GM18505 (cell line): ENCODE measurements around the gene COX8A.

Source experiments
- ATAC-seq: cut with Tn5 transposase; IDR thresholded peaks from one replicate; pipeline ENCODE4 v1.9.1; 2021; ENCODE audit not compliant: unreplicated experiment
- POLR2A ChIP-seq: IDR thresholded peaks from 4 replicates; pipeline ENCODE4 v1.6.1; 2011; ENCODE audit warnings: borderline replicate concordance; ENCODE audit not compliant: insufficient read depth, insufficient read length; ENCODE audit errors: extremely low read depth

COX8A gene

GRCh38 chr11:64001484-64002420, 27.3 kb downstream of the COX8A start:
- ATAC-seq = no peak
- TF ChIP-seq POLR2A = no peak

DNA sequence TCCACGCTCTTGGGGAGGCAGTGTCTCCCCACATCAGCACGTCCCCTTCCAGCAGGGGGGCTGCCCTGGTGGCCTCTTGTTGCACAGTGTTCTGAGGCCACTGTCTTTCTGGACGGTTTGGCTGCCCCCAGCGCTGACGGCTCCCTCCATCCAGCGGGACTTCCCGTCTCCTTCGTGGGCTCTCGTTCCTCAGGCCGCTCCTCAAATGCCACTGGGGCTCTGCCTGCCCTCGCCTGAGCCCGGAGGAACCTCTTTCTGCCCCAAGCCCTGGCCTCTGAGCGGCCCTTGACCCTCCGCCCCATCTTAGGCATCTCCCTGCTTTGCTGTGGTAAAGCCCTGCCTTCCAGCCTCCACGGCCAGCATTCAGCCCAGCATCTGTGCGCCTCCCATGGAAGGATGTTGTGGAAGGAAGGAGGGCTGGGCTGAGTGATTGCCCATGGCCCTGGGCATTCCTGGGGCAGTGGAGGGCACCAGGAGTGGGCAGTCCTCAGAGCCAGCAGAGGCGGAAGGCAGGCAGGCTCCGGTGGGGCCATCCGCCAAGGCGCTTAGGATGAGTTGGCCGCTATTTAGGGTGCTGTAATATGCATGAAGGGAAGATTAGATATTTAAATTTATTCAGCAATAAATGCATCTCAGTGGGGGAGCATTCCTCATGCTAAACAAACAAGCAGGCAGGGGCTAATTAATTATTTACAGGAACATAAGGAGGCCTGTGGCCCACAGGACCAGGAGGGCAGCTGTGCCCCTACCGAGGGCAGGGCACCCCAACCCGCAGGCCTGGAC, 29.6 kb downstream of the COX8A start:
- no peak for ATAC-seq
- TF ChIP-seq POLR2A = no peak

DNA sequence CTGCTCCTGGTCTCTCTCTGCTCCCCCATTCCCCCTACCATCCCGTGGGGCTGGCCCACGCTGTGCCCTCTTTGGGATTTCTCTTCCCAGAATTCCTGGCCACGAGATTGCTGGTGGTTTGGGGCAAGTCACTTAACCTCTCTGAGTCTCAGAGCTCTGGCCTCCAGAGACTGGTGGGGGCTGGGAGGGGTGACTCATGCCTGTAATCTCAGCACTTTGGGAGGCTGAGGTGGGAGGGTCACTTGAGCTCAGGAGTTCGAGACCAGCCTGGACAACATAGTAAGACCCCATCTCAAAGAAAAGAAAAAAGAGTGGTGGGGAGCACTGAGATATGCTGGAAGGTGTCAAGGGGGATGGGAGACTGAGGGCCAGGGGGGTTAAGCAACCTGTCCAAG, 30.2 kb downstream of the COX8A start:
- TF ChIP-seq POLR2A = no peak

DNA sequence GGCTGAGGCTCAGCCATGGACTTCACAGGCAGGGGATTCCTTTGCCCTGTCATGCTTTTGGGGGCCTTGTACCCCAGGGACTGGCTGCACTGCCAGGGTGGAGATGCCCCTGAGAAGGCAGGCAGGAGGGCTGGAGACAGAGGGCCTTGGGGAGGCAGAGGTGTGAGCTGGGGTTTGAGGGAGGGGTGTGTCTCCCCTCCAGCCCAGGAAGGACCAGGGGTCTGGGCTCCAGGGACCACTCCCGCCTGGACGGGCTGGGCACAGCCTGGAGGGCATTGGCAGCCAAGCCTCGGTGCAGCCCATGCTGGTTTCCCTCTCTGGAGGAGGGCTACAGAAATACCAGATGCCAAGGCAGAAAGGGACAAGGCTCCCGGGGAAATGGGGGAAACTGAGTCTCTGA, 31.3 kb downstream of the COX8A start:
- no peak for ATAC-seq
- no peak for TF ChIP-seq POLR2A

More for the DNA sequence above, 30.2 kb downstream of the COX8A start:
- no peak for ATAC-seq

- no peak for ATAC-seq
- TF ChIP-seq POLR2A = no peak
These were observed 32.0 kb downstream of the COX8A start for GRCh38 chr11:64006398-64006797.

DNA sequence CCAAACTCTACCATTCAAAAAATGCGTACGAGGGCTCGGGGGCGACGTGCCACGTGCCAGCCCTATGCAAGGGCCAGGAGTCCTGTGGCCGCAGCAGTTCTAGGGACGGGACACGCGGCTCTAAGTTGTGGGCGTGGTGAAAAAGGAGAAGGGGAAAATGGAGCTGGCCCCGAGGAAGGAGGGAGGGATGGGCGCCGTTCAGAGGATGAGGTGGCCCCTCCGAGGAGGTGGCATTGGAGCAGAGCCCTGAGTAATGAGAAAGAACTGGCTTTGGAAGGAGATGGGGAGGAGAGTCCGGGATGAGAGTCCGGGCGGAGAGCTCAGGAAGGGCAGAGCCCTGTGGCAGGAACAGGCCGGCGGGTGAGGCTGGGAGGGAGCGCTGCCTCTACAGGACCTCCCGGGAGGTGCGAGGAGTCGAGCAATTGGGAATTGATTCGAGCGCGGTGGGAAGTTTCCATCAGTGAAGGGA, 32.8 kb downstream of the COX8A start:
- ATAC-seq = no peak
- TF ChIP-seq POLR2A = no peak

DNA sequence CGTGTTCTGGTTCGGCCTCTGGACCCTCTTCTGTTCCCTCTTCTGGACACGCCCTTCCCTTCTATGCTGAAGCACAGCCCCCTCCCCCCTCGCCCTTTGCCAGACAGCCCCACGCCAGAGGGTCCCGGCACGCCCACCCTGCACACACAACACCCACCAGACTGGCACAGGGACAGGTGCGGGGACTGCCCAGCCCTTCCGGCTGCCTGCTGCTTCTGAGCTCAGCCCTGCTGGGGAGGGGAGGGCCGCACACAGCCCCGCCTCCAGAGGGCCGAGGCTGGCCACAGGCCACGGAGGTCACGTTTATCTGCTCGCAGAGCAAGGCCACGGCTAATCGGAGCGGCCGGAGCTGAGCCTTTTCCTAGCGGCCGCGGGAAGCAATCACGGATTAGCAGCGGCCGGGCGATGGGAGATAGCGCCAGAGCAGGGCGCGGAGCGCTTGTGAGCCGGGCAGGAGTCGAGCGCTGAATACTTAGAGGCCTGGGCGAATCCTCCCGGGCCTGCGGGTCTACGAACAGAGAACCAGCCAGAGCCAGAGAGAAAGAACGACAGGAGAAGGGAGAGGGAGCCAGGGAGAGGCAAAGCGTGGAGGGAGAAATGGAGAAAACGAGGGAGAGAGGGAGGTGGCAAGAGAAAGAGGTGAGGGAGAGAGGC, 33.3 kb downstream of the COX8A start:
- ATAC-seq = no peak
- no peak for TF ChIP-seq POLR2A

GRCh38 chr11:64008283-64008913, 34.0 kb downstream of the COX8A start:
- TF ChIP-seq POLR2A = no peak
- no peak for ATAC-seq

- no peak for TF ChIP-seq POLR2A
- no peak for ATAC-seq
These were observed 34.7 kb downstream of the COX8A start for GRCh38 chr11:64008914-64009633.

GRCh38 chr11:64009710-64010109, 35.3 kb downstream of the COX8A start:
- TF ChIP-seq POLR2A = no peak
- no peak for ATAC-seq

DNA sequence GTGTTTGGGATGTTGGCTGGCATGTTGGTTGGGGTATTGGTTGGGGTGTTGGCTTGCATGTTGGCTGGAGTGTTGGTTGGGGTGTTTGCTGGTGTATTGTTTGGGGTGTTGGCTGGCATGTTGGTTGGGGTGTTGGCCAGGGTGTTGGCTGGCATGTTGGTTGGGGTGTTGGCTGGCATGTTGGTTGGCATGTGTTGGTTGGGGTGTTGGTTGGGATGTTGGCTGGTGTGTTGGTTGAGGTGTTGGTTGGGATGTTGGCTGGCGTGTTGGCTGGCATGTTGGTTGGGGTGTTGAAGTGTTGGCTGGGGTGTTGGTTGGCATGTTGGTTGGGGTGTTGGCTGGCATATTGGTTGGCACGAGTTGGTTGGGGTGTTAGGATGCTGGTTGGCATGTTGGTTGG, 36.4 kb downstream of the COX8A start:
- TF ChIP-seq POLR2A = no peak
- no peak for ATAC-seq

- no peak for ATAC-seq
- no peak for TF ChIP-seq POLR2A
These were observed 37.0 kb downstream of the COX8A start for GRCh38 chr11:64011371-64011770.

DNA sequence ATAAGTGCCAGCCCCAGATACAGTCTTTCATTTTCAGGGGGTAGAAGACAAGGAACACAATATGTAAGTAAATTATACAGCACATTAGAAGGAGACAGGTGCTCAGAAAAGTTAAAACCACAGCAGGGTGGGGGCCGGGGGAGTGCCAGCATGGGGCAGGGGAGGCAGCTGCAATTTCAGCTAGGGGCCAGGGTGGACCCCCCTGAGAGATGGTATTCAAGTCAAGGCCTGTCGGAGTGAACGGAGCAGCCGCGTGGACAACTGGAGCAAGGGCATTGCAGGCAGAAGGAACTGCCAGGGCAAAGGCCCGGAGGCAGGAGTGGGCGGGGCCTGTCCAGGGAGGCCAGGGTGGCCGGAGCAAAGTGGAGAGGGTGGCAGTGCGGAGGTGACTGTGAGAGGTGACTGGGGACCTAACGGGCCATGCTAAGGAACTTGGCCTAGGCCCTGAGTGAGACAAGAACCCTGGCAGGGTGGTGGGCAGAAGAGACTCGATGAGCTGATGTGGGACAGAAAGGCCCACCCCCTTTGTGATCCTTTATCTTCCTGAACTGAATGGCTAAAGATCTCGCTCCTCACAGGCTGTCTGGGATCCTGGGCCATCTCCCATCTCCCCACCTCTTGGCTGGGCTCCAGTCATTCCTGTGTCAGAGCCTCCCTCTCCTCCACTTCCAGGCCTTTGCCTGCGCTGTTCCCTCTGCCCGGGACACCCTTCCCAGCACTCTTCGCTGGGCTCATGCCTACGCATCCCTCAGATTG, 38.9 kb downstream of the COX8A start:
- no peak for TF ChIP-seq POLR2A
- no peak for ATAC-seq
